AG04450 (cell line): ENCODE measurements around the gene ETS2. TPM values are rescaled to one million over a fixed set of nuclear protein-coding genes. Genes with fewer than 3 reads are reported as not detected.

ENCODE experiments used
- CTCF ChIA-PET: fragments of 300-600, 350-600 bp; formaldehyde crosslinking; extraction: SDS; loops from one replicate; lab custom pipeline; 2022; ENCODE audit warnings: antibody characterized with exemption, inconsistent platforms; lab: Charles Lee
- POLR2A ChIA-PET: fragments of 350-600 bp; formaldehyde crosslinking; extraction: SDS; loops from one replicate; lab custom pipeline; 2021; ENCODE audit warnings: antibody characterized with exemption, inconsistent platforms; lab: Yijun Ruan, JAX
- DNase-seq: peaks from one replicate; pipeline ENCODE4 v3.0.0-alpha.2; 2011; ENCODE audit warnings: low read depth, low spot score
- H3K27ac ChIP-seq: one replicate; pipeline ENCODE4 v1.5.1; 2012; ENCODE audit warnings: low read depth, low read length, control low read depth
- H3K27me3 ChIP-seq: one replicate; pipeline ENCODE4 v1.6.0; 2012; ENCODE audit warnings: low read length; ENCODE audit not compliant: control insufficient read depth, insufficient read depth
- H3K4me3 ChIP-seq: 2 replicates; pipeline ENCODE4 v1.5.1; 2011; ENCODE audit warnings: mild to moderate bottlenecking, low read depth, low read length, control low read depth
- H3K9me3 ChIP-seq: 2 replicates; pipeline ENCODE4 v1.5.1; 2012; ENCODE audit warnings: low read length; ENCODE audit not compliant: control insufficient read depth, insufficient read depth
- polyA plus RNA-seq: library from polyadenylated mRNA; depleted of rRNA; stranded (reverse); fragments of >200 nt; gene quantifications from 2 replicates; pipeline ENCODE4 v1.2.3, GENCODE V29; 2011
- TF ChIP-seq, protein P1 (sequence below): IDR thresholded peaks from 2 replicates; pipeline ENCODE4 v1.5.1; 2011; ENCODE audit warnings: low read depth, low read length, control low read depth, inconsistent platforms

Gene ETS2
- polyA plus RNA-seq, 1 experiment: 60.1 TPM

DNA sequence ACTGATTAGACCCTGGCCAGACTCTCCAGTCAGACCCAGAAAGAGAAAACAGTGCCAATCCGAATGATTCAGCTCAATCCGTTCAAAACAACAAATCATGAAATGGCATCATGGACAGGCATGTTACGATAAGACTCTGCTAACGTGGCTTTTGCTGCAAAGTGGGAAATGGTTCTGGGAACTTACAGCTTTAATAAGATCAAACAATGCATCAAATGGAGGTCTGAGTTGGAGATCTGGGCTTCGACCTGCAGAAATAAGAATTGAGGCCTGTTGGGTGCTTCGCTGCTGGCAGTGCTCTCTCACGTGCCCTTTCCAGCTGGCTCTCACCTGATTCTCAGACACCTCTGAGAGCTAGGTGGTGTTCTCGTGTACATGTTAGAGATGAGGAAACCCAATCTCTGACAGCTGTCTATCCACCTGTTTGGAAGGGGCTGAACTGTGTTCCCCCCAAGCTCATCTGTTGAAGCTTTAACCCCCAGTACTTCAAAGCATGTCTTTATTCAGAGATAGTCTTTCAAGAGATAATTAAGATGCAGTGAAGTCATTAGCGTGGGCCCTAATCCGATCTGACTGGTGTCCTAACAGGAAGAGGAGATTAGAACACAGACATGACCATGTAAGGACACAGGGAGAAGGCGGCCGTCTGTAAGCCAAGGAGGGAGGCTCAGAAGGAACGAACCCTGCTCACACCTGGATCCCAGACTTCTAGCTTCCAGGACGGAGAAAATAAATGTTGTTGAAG lies 45.5 kb upstream of the ETS2 start:
- DNase-seq: no peak
- Histone ChIP-seq H3K27ac (peak overlapping the region; percentile 73), H3K9me3 (no peaks in the 10 kb centered on the region), H3K27me3 (no peaks in the 10 kb centered on the region), H3K4me3 (no peak overlapping the region)
- ChIA-PET CTCF (interaction anchor here (1.0 kb wide), 2 partner anchors 8 to 26 kb away, joined by 4 to 5 read pairs; no protein-coding TSS in a partner anchor), POLR2A (interaction anchor here (0.9 to 2.2 kb wide), 4 partner anchors 9 to 382 kb away, joined by 3 to 10 read pairs (median 4); partner anchors contain the start of gene ETS2)
- TF ChIP-seq, protein P1, sequence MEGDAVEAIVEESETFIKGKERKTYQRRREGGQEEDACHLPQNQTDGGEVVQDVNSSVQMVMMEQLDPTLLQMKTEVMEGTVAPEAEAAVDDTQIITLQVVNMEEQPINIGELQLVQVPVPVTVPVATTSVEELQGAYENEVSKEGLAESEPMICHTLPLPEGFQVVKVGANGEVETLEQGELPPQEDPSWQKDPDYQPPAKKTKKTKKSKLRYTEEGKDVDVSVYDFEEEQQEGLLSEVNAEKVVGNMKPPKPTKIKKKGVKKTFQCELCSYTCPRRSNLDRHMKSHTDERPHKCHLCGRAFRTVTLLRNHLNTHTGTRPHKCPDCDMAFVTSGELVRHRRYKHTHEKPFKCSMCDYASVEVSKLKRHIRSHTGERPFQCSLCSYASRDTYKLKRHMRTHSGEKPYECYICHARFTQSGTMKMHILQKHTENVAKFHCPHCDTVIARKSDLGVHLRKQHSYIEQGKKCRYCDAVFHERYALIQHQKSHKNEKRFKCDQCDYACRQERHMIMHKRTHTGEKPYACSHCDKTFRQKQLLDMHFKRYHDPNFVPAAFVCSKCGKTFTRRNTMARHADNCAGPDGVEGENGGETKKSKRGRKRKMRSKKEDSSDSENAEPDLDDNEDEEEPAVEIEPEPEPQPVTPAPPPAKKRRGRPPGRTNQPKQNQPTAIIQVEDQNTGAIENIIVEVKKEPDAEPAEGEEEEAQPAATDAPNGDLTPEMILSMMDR: no peak

DNA sequence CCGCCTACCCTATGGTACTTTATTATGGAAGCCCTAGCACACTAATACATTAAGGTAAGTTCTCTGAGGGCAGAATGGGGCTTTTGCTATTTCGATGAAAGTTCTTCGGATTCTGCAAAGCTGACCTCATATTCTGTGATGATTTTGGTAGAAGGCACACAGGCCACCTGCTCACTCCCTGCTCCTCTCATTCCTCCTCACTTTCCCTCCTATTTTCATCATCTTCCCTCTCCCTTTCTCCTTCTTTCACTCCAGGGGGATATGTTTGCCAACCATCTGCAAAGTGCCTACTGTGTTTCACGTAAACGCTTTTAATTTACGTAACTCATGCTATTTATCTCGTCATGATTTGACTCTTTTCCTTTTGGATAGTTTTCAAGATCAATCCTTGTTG lies 45.0 kb upstream of the ETS2 start:
- Histone ChIP-seq H3K27ac (no peak overlapping the region), H3K27me3 (no peaks in the 10 kb centered on the region), H3K4me3 (no peak overlapping the region), H3K9me3 (peaks cover 2% of the 10 kb centered on the region; the same call in 1 of the 2 replicates)
- ChIA-PET CTCF (no interaction called here), POLR2A (interaction anchor here (0.7 to 2.2 kb wide), 2 partner anchors 8 to 48 kb away, joined by 3 to 10 read pairs; no protein-coding TSS in a partner anchor)
- TF ChIP-seq, protein P1: no peak
- no peak for DNase-seq

DNA sequence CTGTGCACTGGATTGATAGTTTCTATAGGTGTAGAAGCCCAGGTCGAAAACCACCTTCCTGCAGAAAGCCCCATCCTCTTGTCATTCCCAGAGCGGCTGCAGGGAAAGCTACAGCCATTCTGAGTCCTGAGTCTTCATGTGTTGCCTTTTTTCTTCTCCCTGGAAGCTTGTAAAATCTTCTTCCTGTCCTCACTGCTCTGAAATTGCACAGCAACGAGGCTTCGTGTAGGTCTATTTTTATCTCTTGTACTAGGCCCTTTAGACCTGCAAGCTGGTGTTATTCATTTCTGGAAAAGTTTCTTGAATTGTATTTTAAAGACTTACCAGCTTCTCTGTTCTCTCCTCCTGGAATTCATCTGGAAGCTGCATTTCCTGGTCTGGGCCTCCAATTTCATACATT lies 44.2 kb upstream of the ETS2 start:
- DNase-seq: no peak
- Histone ChIP-seq H3K9me3 (peaks cover 9% of the 10 kb centered on the region; the same call in 1 of the 2 replicates), H3K27ac (peak overlapping the region; percentile 39), H3K27me3 (no peaks in the 10 kb centered on the region), H3K4me3 (no peak overlapping the region)
- ChIA-PET CTCF (no interaction called here), POLR2A (interaction anchor here (0.7 kb wide), 1 partner anchor 48 kb away, joined by 3 read pairs; no protein-coding TSS in a partner anchor)
- TF ChIP-seq, protein P1: no peak

DNA sequence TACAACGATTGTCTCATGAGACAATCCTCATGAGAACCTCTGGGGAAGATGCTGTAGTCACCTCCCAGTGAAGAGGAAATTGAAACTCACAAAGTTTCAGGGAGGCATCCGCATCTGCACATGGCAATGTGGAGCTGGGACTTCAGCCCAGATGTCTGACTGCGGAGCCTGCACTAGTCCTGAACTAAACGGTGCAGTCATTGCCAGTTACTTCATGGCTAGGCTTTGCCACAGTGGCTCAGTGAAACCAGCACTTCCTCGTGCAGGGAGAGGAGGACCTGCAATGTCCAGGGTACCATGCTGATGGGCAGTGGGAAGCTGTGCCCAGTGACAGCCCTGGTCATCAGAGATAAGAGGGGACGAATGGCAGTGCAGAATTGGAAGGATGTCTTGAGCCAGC lies 40.7 kb upstream of the ETS2 start:
- TF ChIP-seq, protein P1: no peak
- ChIA-PET CTCF (no interaction called here), POLR2A (no interaction called here)
- Histone ChIP-seq H3K4me3 (no peak overlapping the region), H3K27ac (no peak overlapping the region), H3K27me3 (no peaks in the 10 kb centered on the region), H3K9me3 (peaks cover 9% of the 10 kb centered on the region; the same call in 1 of the 2 replicates)
- DNase-seq: no peak

DNA sequence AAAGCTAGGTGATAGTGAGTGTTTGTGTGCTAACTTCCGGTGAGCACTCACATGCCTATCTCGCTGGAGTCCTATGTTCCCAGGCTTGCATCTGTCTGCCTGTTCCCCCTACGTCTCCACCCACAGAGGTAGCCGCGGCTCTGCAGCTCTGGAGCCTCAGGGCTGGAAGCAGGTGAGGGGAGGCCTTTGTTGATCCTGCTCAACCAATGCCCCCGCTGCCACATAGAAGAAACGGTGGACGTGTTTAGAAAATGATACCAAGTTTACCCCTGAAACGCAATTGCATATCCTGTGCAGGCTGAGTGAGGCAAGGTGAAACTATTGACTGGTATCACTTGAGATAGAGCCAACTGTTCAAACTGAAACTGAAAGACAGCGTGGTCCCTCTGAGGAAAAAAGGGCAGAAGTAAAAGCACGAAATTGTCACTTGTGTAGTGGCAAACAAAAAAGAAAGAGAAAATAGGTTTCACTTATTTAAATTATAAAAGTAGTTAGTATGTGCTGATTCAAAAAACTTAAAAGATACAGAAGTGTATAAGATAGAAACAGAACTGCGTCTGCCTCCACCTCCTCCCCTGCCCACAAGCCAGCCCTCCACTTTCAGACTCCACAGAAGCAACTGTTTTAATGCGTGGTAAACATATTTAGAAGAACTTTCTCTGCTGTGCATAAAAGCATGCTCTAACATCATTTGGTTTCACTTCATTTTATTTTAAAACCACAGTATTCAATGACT lies 38.6 kb upstream of the ETS2 start:
- no peak for DNase-seq
- TF ChIP-seq, protein P1: no peak
- Histone ChIP-seq H3K9me3 (peaks cover 9% of the 10 kb centered on the region; the same call in 1 of the 2 replicates), H3K27me3 (no peaks in the 10 kb centered on the region), H3K4me3 (no peak overlapping the region), H3K27ac (no peak overlapping the region)
- POLR2A ChIA-PET: no interaction called here
- CTCF ChIA-PET: no interaction called here
